Transverse colon (tissue), 4 donors: ENCODE results near the gene TAF6L. TPM values are rescaled to one million over a fixed set of nuclear protein-coding genes. Genes with fewer than 3 reads are reported as not detected.

Experiments used
- DNase-seq: peaks from one replicate; pipeline ENCODE4 v3.0.0-alpha.2; 2019
- H3K27ac ChIP-seq, 4 donors: fragments of 200-600 bp; sonication (generic); 2 replicates each; pipeline ENCODE4 v1.5.1; 2016 to 2018; ENCODE audit warnings: inconsistent platforms in 4 of 4
- H3K27me3 ChIP-seq: fragments of 200-600 bp; sonication (generic); 2 replicates; pipeline ENCODE4 v1.5.1; 2017; ENCODE audit warnings: inconsistent platforms
- H3K36me3 ChIP-seq, 4 donors: fragments of 200-600 bp; sonication (generic); 2 replicates each; pipeline ENCODE4 v1.5.1; 2017 to 2019; ENCODE audit warnings: inconsistent platforms in 4 of 4
- H3K4me1 ChIP-seq, 4 donors: fragments of 200-600 bp; sonication (generic); 2 replicates each; pipeline ENCODE4 v1.5.1; 2017 to 2020; ENCODE audit warnings: inconsistent platforms in 4 of 4
- H3K4me3 ChIP-seq, 4 donors: fragments of 200-600 bp; sonication (generic); 1 replicate in 1 of 4; 2 replicates in 3 of 4; pipeline versions ENCODE4 v1.5.1 to v1.6.1; 2017 to 2019; ENCODE audit warnings: inconsistent platforms in 4 of 4
- H3K9me3 ChIP-seq, 2 donors: fragments of 200-600 bp; sonication (generic); 2 replicates each; pipeline ENCODE4 v1.5.1; 2017 to 2019; ENCODE audit warnings: inconsistent platforms in 2 of 2
- EP300 ChIP-seq: sonication (generic); formaldehyde crosslinking; IDR thresholded peaks from one replicate; pipeline ENCODE4 v1.6.1; 2017; ENCODE audit warnings: antibody characterized with exemption, low read depth
- POLR2A ChIP-seq: fragments of 450-650 bp; IDR thresholded peaks from one replicate; pipeline ENCODE4 v1.6.1; 2016; ENCODE audit warnings: antibody characterized with exemption, mild to moderate bottlenecking, moderate library complexity
- POLR2AphosphoS5 ChIP-seq, 3 donors: sonication (generic); formaldehyde crosslinking; IDR thresholded peaks; one replicate each; pipeline ENCODE4 v1.6.1; 2016; ENCODE audit warnings: antibody characterized with exemption in 3 of 3
- WGBS, 2 donors: methylation state at CpG; one replicate each; pipeline ENCODE4 v1.1.5; 2018; ENCODE audit warnings: low coverage in 1 of 2; 5-methylcytosine and 5-hydroxymethylcytosine counted together
- in situ Hi-C, 4 donors: fragments of 200-750 bp; cut with MboI; loops; one replicate each; pipeline versions ENCODE4 v1.15.0 to v1.15.1; 2017; ENCODE audit warnings: low sequenced_read_pairs in 3 of 4, low pct_ligation_motif_present in 1 of 4, low pct_unique_long_range_greater_than_20kb in 1 of 4
- intact Hi-C: fragments of 100-400 bp; cut with DNase I; formaldehyde crosslinking; loops from one replicate; pipeline ENCODE4 v1.15.1; 2023; ENCODE audit warnings: low total_unique reads
- total RNA-seq, 4 donors: library from RNA; depleted of rRNA; stranded (reverse); fragments of >200 nt; gene quantifications; one replicate each; pipeline ENCODE4 v1.1.0, GENCODE V29; 2016
- TF ChIP-seq, protein P1 (sequence below), 5 experiments: fragments of 200-600 bp in 3 of 5; fragments of 450-650 bp in 2 of 5; sonication (generic) in 3 of 5; IDR thresholded peaks; 1 replicate in 2 of 5; 2 replicates in 3 of 5; pipeline ENCODE4 v1.5.1; 2016 to 2017; ENCODE audit warnings: antibody characterized with exemption in 5 of 5, inconsistent platforms in 3 of 5, mild to moderate bottlenecking in 2 of 5, moderate library complexity in 1 of 5

Gene TAF6L
- total RNA-seq, 4 donors from 2014 or later: 18.9 to 234 (median 22.8) TPM

GRCh38 chr11:62770778-62771143 lies 435 bp upstream of the TAF6L start:
- Histone ChIP-seq H3K27ac (peak overlapping the region; percentile 92 to 98 (median 94)), H3K27me3 (no peaks in the 10 kb centered on the region), H3K9me3 (no peaks in the 10 kb centered on the region), H3K36me3 (peaks cover 0 to 15% (median 6%) of the 10 kb centered on the region in 4 donors), H3K4me1 (peaks cover 15 to 24% (median 20%) of the 10 kb centered on the region in 4 donors), H3K4me3 (peak overlapping the region; percentile 2 to 65 (median 56))
- TF ChIP-seq, protein P1, sequence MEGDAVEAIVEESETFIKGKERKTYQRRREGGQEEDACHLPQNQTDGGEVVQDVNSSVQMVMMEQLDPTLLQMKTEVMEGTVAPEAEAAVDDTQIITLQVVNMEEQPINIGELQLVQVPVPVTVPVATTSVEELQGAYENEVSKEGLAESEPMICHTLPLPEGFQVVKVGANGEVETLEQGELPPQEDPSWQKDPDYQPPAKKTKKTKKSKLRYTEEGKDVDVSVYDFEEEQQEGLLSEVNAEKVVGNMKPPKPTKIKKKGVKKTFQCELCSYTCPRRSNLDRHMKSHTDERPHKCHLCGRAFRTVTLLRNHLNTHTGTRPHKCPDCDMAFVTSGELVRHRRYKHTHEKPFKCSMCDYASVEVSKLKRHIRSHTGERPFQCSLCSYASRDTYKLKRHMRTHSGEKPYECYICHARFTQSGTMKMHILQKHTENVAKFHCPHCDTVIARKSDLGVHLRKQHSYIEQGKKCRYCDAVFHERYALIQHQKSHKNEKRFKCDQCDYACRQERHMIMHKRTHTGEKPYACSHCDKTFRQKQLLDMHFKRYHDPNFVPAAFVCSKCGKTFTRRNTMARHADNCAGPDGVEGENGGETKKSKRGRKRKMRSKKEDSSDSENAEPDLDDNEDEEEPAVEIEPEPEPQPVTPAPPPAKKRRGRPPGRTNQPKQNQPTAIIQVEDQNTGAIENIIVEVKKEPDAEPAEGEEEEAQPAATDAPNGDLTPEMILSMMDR (IDR thresholded peaks at IDR 0.05): no peak
- TF ChIP-seq POLR2A: no peak
- in situ Hi-C loops (no loop called here), intact Hi-C loops (no loop called here)
- 0 to 2% methylated on average over 2 to 18 of the region's 18 CpGs for WGBS, 2 donors
- DNase-seq: peak; percentile 30

GRCh38 chr11:62774407-62774806 lies 3.2 kb downstream of the TAF6L start:
- no peak overlapping the region for H3K4me3 ChIP-seq
- H3K4me1 ChIP-seq: peaks cover 15 to 24% (median 20%) of the 10 kb centered on the region in 4 donors
- no peaks in the 10 kb centered on the region for H3K27me3 ChIP-seq
- no peak overlapping the region for H3K27ac ChIP-seq
- intact Hi-C loops (no loop called here), in situ Hi-C loops (no loop called here)
- peaks cover 0 to 12% (median 2%) of the 10 kb centered on the region in 4 donors for H3K36me3 ChIP-seq
- 88 to 100% methylated on average over 2 to 6 of the region's 6 CpGs for WGBS, 2 donors
- TF ChIP-seq EP300: no peak
- no peak for TF ChIP-seq POLR2A
- TF ChIP-seq POLR2AphosphoS5 (IDR thresholded peaks at IDR 0.05): no peak
- TF ChIP-seq, protein P1 (IDR thresholded peaks at IDR 0.05): no peak
- H3K9me3 ChIP-seq: no peaks in the 10 kb centered on the region
- DNase-seq: no peak

DNA sequence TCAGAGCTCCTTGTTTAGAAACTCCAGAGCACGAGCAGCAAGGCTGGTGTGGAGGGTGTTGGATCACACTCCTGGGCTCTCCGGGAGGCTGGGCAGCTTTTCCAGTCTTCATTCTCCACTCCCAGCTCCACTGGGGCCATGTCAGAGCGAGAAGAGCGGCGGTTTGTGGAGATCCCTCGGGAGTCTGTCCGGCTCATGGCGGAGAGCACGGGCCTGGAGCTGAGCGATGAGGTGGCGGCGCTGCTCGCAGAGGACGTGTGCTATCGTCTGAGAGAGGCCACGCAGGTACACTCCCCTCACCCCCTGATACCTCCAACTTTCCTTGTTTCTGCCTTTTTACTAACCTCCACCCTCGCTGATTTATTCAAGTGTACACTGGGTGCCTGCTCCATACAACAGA lies 4.5 kb downstream of the TAF6L start:
- H3K9me3 ChIP-seq: no peaks in the 10 kb centered on the region
- in situ Hi-C loops: no loop called here
- TF ChIP-seq, protein P1 (IDR thresholded peaks at IDR 0.05): no peak
- TF ChIP-seq POLR2A (no peak), POLR2AphosphoS5 (IDR thresholded peaks at IDR 0.05) (no peak), EP300 (no peak)
- H3K4me1 ChIP-seq: peaks cover 8 to 12% (median 10%) of the 10 kb centered on the region in 4 donors
- no peak overlapping the region for H3K4me3 ChIP-seq
- no peak for DNase-seq
- H3K27ac ChIP-seq: no peak overlapping the region
- no peaks in the 10 kb centered on the region for H3K27me3 ChIP-seq
- intact Hi-C loops: no loop called here
- peaks cover 0 to 12% (median 4%) of the 10 kb centered on the region in 4 donors for H3K36me3 ChIP-seq
- WGBS, 2 donors: 91 to 100% methylated on average over 1 to 17 of the region's 17 CpGs

- no peak overlapping the region for H3K27ac ChIP-seq
- in situ Hi-C loops (no loop called here), intact Hi-C loops (no loop called here)
- no peak for DNase-seq
- H3K36me3 ChIP-seq: peaks cover 0 to 12% (median 4%) of the 10 kb centered on the region in 4 donors
- TF ChIP-seq, protein P1 (IDR thresholded peaks at IDR 0.05): no peak
- TF ChIP-seq POLR2A (no peak), POLR2AphosphoS5 (IDR thresholded peaks at IDR 0.05) (no peak), EP300 (no peak)
- H3K9me3 ChIP-seq: no peaks in the 10 kb centered on the region
- WGBS, 2 donors: 86% methylated on average over 2 of the region's 2 CpGs; no CpG with 5 or more reads in 1 of the 2 donors
- no peak overlapping the region for H3K4me3 ChIP-seq
- peaks cover 0 to 3% (median 2%) of the 10 kb centered on the region in 4 donors for H3K4me1 ChIP-seq
- H3K27me3 ChIP-seq: no peaks in the 10 kb centered on the region
These were observed 6.2 kb downstream of the TAF6L start for GRCh38 chr11:62777389-62777788.
